Measurements from ENCODE around the gene S100A10.
A peak's percentile ranks its signal among the peaks of the same experiment; 100 is the strongest.

Gene S100A10

DNA sequence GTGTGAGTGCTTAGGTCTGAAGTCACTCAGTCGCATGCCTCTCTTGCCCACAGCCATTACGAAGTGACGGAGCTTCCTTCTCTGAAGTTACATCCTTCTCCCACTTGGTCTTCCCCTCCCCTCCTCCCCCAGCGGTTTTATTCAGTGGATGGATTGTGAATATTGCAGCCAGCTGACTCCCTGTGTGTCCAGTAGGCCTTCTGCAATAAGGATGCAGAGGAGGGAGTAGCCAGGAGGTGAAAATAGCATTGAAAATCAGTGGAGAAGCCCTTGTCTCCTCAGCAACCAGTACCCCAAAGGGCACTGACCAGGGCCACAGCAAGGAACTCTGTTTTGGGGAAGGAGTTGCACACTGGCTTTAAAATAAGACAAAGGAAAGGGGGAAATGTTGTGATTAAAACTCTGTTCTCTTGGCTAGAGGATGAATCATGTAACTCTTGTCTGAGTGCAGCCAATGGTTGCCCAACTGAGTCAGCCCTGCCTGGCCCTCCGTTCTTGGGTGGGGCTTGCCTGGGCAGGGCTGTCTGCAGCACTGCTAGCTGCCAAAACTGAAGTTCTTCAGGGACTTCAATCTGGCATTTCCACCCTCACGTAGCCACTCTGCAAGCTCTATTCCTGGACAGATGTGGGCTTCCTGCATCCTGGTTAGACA, 4.3 kb downstream of the S100A10 start:
- H3K4me1 Mint-ChIP-seq: peaks cover 60% of the 10 kb centered on the region
- peaks cover 18% of the 10 kb centered on the region for H3K36me3 Mint-ChIP-seq (ENCODE audit: low read depth)
- TF ChIP-seq, protein P1, sequence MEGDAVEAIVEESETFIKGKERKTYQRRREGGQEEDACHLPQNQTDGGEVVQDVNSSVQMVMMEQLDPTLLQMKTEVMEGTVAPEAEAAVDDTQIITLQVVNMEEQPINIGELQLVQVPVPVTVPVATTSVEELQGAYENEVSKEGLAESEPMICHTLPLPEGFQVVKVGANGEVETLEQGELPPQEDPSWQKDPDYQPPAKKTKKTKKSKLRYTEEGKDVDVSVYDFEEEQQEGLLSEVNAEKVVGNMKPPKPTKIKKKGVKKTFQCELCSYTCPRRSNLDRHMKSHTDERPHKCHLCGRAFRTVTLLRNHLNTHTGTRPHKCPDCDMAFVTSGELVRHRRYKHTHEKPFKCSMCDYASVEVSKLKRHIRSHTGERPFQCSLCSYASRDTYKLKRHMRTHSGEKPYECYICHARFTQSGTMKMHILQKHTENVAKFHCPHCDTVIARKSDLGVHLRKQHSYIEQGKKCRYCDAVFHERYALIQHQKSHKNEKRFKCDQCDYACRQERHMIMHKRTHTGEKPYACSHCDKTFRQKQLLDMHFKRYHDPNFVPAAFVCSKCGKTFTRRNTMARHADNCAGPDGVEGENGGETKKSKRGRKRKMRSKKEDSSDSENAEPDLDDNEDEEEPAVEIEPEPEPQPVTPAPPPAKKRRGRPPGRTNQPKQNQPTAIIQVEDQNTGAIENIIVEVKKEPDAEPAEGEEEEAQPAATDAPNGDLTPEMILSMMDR (IDR thresholded peaks at IDR 0.05; ENCODE audit: unreplicated experiment in 3 of 3): no peak
- peak overlapping the region in 2 of 3 experiments; percentile 41 to 48 for H3K4me3 Mint-ChIP-seq
- peak overlapping the region in 2 of 3 experiments; percentile 80 to 94 for H3K27ac Mint-ChIP-seq
- peaks cover 19% of the 10 kb centered on the region for H3K27me3 Mint-ChIP-seq (ENCODE audit: low read depth)
- H3K9me3 Mint-ChIP-seq: no peaks in the 10 kb centered on the region

DNA sequence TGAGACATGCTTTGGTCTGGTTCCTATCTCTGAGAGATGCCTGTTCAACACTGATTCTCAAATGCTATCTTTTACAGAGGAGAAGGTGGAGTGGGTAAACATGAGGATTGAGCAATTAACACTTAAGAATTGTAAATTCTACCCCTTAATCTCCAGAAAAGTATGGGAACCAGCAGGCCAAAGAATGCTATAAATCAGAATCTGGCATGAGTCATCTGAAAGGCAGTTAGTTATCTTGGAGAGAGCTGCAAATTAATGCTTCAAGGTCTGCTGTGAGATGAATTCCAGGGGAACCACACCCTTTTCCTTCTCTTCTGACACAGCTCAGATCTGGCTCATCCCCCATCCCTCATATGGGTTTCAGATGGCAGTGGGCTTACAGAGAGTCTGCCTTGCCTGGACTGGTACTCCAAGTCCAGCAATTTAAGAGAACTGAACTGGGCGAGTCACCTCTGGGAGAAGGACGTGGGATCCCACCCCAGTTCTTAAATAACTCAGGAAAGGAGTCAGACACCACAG, 5.2 kb downstream of the S100A10 start:
- H3K9me3 Mint-ChIP-seq: no peaks in the 10 kb centered on the region
- H3K27ac Mint-ChIP-seq: peak overlapping the region; percentile 18 to 94 (median 80)
- TF ChIP-seq, protein P1 (IDR thresholded peaks at IDR 0.05; ENCODE audit: unreplicated experiment in 3 of 3): no peak
- peaks cover 24% of the 10 kb centered on the region for H3K36me3 Mint-ChIP-seq (ENCODE audit: low read depth)
- H3K4me1 Mint-ChIP-seq: peaks cover 60% of the 10 kb centered on the region
- H3K27me3 Mint-ChIP-seq (ENCODE audit: low read depth): peaks cover 19% of the 10 kb centered on the region
- H3K4me3 Mint-ChIP-seq: peak overlapping the region in 1 of 3 experiments; percentile 11

- Mint-ChIP-seq H3K4me3 (no peak overlapping the region), H3K27ac (peak overlapping the region in 2 of 3 experiments; percentile 16 to 53), H3K27me3 (ENCODE audit: low read depth) (peaks cover 6% of the 10 kb centered on the region), H3K4me1 (peaks cover 55% of the 10 kb centered on the region), H3K36me3 (ENCODE audit: low read depth) (peaks cover 34% of the 10 kb centered on the region), H3K9me3 (no peaks in the 10 kb centered on the region)
- TF ChIP-seq, protein P1 (IDR thresholded peaks at IDR 0.05; ENCODE audit: unreplicated experiment in 3 of 3): no peak
These were observed 7.0 kb downstream of the S100A10 start for GRCh38 chr1:151986501-151987190.

- peaks cover 55% of the 10 kb centered on the region for H3K4me1 Mint-ChIP-seq
- no peak overlapping the region for H3K4me3 Mint-ChIP-seq
- no peaks in the 10 kb centered on the region for H3K9me3 Mint-ChIP-seq
- TF ChIP-seq, protein P1 (IDR thresholded peaks at IDR 0.05; ENCODE audit: unreplicated experiment in 3 of 3): no peak
- H3K27ac Mint-ChIP-seq: no peak overlapping the region
- H3K27me3 Mint-ChIP-seq (ENCODE audit: low read depth): peaks cover 4% of the 10 kb centered on the region
- peaks cover 37% of the 10 kb centered on the region for H3K36me3 Mint-ChIP-seq (ENCODE audit: low read depth)
These were observed 7.9 kb downstream of the S100A10 start for GRCh38 chr1:151985768-151986167.

DNA sequence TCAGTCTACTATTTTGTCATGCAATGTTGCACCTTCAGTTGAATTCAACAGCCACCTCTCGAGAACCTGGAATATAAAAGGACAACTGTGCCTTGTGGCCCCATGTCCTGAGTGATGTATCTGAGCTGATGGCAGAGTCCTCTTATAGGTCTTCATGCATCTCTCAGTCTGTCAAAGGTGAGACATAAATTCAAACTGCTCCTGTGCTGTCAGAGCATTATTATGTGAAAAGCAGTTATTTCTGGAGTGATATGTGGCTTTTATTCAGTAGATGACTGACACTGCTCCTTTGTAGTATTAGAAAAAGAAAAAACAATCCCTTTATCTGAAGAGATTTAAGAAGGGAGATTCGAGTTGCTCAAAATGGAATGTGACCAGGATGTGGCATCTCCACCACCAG, 8.4 kb downstream of the S100A10 start:
- Mint-ChIP-seq H3K4me3 (no peak overlapping the region), H3K36me3 (ENCODE audit: low read depth) (peaks cover 37% of the 10 kb centered on the region), H3K27ac (no peak overlapping the region), H3K9me3 (no peaks in the 10 kb centered on the region), H3K4me1 (peaks cover 55% of the 10 kb centered on the region), H3K27me3 (ENCODE audit: low read depth) (peaks cover 4% of the 10 kb centered on the region)
- TF ChIP-seq, protein P1 (IDR thresholded peaks at IDR 0.05; ENCODE audit: unreplicated experiment in 3 of 3): no peak
